GM13977 (cell line): ENCODE results near the gene KCNMB1.

Source experiments
- DNase-seq: peaks from one replicate; pipeline ENCODE4 v3.0.0; 2012; ENCODE audit warnings: low spot score
- in situ Hi-C: fragments of 300-500 bp; cut with MboI; formaldehyde crosslinking; loops from one replicate; pipeline ENCODE4 v1.12.0; 2022; ENCODE audit warnings: low sequenced_read_pairs, low pct_unique_long_range_greater_than_20kb, mixed read lengths, inconsistent platforms; ENCODE audit not compliant: unreplicated experiment
- TF ChIP-seq, protein P1 (sequence below): IDR thresholded peaks from 2 replicates; pipeline ENCODE4 v1.5.1; 2012; ENCODE audit warnings: mild to moderate bottlenecking, control low read depth; ENCODE audit not compliant: insufficient read depth; ENCODE audit errors: extremely low read depth, missing control alignments

Gene KCNMB1

DNA sequence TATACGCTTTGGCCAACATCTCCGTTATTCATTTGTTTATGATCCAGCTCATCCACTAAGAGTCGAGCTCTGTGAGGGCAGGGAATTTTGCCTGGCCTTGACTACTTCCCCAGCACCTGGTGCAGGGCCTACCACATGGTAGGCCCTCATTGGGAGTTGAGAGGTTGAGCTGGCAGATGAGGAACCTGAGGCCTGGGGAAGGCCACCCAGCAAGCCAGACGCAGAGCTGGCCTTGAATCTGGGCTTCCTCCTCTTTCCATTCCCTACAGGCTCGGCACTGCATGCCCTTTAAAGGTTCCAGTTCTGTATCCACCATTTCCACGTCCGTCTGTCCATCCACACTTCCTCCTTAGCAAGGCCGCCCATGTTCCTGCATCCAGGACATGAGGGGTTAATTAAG lies 24.2 kb downstream of the KCNMB1 start:
- no peak for DNase-seq
- TF ChIP-seq, protein P1, sequence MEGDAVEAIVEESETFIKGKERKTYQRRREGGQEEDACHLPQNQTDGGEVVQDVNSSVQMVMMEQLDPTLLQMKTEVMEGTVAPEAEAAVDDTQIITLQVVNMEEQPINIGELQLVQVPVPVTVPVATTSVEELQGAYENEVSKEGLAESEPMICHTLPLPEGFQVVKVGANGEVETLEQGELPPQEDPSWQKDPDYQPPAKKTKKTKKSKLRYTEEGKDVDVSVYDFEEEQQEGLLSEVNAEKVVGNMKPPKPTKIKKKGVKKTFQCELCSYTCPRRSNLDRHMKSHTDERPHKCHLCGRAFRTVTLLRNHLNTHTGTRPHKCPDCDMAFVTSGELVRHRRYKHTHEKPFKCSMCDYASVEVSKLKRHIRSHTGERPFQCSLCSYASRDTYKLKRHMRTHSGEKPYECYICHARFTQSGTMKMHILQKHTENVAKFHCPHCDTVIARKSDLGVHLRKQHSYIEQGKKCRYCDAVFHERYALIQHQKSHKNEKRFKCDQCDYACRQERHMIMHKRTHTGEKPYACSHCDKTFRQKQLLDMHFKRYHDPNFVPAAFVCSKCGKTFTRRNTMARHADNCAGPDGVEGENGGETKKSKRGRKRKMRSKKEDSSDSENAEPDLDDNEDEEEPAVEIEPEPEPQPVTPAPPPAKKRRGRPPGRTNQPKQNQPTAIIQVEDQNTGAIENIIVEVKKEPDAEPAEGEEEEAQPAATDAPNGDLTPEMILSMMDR = no peak
- in situ Hi-C loops = no loop called here

GRCh38 chr5:170363671-170364070 lies 25.5 kb downstream of the KCNMB1 start:
- in situ Hi-C loops = no loop called here
- DNase-seq = no peak
- TF ChIP-seq, protein P1 = no peak

- DNase-seq = no peak
- in situ Hi-C loops = no loop called here
- TF ChIP-seq, protein P1 = no peak
Measured at GRCh38 chr5:170362656-170363055, 26.5 kb downstream of the KCNMB1 start.

- in situ Hi-C loops = no loop called here
- no peak for DNase-seq
- TF ChIP-seq, protein P1 = no peak
Measured at GRCh38 chr5:170362102-170362501, 27.1 kb downstream of the KCNMB1 start.

DNA sequence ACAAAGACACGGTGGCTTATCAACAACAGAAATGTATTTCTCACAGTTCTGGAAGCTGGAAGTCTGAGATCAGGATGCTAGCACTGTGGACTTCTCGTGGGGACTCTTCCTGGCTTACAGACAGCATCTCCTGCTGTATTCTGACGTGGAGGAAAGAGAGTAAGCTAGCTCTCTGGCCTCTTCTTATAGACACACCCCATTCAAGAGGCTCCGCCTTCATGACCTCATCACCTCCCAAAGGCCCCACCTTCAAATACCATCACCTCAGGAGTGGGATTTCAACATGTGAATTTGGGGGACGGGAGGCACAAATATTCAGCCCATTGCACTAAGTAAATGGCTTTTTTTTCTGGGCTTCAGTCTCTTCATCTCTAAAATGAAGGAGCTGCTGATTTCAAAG lies 27.6 kb downstream of the KCNMB1 start:
- DNase-seq = no peak
- in situ Hi-C loops = no loop called here
- TF ChIP-seq, protein P1 = no peak

DNA sequence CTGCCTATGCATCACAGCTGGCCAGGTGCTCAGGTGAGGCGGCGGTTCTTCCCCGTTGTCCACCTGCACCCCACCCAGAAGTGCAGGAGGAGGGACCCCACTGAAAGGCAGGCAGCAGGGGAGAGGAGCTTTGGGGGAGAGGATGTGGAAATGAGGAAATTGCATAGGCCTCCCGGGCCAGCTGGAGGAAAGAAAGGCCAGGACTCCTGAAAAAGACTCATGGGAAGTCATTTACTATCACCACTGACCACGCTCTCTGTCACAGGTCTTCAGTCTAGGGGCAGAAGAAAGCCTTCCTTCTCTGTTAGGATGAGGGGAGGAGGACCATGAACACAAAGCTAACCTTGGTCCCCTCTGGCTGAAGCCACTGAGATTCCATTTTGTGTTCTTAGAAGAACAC lies 28.1 kb downstream of the KCNMB1 start:
- no peak for DNase-seq
- TF ChIP-seq, protein P1 = no peak
- in situ Hi-C loops = no loop called here

GRCh38 chr5:170360709-170361108 lies 28.5 kb downstream of the KCNMB1 start:
- TF ChIP-seq, protein P1 = no peak
- in situ Hi-C loops = no loop called here
- no peak for DNase-seq
